ENCODE data around the gene SCUBE3.

Gene SCUBE3

DNA sequence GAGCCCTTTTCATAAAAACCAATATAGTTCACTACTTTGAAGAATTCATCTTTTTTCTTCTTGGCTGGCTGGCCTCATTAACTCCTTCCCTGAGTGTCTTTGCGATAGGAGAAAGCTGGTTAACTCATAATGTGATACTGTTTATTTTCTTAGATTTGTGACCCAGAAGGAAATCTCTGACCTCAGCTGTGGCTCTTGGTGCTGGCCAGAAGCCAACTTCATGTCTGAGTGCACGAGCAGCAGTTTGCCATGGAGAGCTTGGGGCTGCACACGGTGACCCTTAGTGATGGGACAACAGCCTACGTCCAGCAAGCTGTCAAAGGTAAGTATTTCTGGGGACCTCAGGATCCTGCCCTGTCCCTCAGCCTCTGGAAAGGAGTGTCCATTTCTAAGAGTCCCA, 67.1 kb downstream of the SCUBE3 start:
- no peak for DNase-seq (ENCODE audit: low read depth)
- H3K4me3 ChIP-seq (ENCODE audit: control insufficient read depth, low read depth, low read length): no peak overlapping the region
- TF ChIP-seq, protein P1, sequence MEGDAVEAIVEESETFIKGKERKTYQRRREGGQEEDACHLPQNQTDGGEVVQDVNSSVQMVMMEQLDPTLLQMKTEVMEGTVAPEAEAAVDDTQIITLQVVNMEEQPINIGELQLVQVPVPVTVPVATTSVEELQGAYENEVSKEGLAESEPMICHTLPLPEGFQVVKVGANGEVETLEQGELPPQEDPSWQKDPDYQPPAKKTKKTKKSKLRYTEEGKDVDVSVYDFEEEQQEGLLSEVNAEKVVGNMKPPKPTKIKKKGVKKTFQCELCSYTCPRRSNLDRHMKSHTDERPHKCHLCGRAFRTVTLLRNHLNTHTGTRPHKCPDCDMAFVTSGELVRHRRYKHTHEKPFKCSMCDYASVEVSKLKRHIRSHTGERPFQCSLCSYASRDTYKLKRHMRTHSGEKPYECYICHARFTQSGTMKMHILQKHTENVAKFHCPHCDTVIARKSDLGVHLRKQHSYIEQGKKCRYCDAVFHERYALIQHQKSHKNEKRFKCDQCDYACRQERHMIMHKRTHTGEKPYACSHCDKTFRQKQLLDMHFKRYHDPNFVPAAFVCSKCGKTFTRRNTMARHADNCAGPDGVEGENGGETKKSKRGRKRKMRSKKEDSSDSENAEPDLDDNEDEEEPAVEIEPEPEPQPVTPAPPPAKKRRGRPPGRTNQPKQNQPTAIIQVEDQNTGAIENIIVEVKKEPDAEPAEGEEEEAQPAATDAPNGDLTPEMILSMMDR (IDR thresholded peaks at IDR 0.05; ENCODE audit: control insufficient read depth, insufficient read depth, low read depth, low read length, missing control alignments): no peak

DNA sequence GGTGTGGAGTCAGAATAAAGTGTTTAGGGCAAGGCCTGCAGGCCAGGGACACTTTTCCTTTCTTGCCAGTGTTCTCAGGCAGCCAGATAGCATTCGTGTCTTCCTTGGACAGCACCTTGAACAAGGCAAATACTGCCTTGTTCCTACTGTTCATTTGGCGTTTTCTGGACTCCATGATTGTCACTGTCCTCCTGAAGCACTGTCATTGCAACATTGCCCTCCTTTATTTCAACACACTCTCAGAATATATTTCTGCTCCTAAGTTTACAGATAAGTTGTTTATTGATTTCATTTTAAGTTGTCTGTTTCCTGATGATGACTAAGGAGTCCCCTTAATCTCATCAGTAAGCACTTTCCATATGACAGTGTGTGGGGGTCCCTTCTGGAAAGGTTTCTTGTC, 68.7 kb downstream of the SCUBE3 start:
- H3K4me3 ChIP-seq (ENCODE audit: control insufficient read depth, low read depth, low read length): no peak overlapping the region
- TF ChIP-seq, protein P1 (IDR thresholded peaks at IDR 0.05; ENCODE audit: control insufficient read depth, insufficient read depth, low read depth, low read length, missing control alignments): no peak
- no peak for DNase-seq (ENCODE audit: low read depth)

DNA sequence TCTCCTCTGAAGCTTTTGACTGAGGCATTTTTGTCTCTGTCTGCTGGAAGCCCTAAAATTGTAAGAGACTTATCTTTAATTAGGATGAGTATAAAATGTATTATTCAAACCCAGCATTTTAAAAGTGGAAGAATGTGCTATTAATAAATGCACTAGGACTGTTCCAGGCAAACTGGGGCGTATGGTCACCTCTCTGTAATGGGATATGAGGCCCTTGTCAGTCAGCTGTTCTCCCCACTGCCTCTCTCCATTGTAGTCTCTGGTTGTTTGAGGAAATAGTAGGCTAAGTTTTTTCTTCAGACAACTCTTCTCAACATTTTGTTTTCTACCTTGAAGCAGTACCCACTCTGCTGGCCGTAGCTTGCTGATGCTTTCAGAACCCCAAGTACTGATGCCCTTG, 69.6 kb downstream of the SCUBE3 start:
- TF ChIP-seq, protein P1 (IDR thresholded peaks at IDR 0.05; ENCODE audit: control insufficient read depth, insufficient read depth, low read depth, low read length, missing control alignments): no peak
- no peak for DNase-seq (ENCODE audit: low read depth)
- no peak overlapping the region for H3K4me3 ChIP-seq (ENCODE audit: control insufficient read depth, low read depth, low read length)

DNA sequence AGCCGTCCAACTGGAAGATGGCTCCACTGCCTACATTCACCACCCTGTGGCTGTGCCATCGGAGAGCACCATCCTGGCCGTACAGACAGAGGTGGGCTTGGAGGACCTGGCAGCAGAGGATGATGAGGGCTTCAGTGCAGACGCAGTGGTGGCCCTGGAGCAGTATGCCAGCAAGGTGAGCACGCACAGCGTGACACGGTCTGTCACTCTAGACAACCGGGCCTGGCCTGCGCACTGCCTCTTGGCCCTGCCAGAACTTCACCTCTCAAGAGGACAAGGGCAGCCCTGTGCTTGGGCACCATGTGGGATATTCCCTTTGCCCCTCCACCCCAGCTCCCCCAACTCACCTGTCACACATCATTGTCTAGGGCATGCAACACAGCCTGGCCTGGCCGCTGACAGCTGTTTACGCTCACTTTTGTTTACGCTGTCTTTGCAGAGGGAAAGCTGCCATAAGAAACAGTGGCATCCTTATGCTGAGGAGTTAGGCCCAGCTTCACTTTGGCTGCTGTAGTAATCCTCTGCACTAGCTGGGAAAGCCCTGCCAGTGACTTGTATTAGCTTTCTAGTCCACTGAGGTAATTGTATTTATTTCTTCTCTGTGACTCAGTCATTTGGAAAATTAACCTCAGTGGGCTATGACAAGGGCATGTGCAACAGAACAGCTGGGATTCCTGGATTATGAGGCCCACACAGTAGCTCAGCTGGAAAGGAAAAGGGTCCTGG, 74.1 kb downstream of the SCUBE3 start:
- TF ChIP-seq, protein P1 (IDR thresholded peaks at IDR 0.05; ENCODE audit: control insufficient read depth, insufficient read depth, low read depth, low read length, missing control alignments): no peak
- no peak overlapping the region for H3K4me3 ChIP-seq (ENCODE audit: control insufficient read depth, low read depth, low read length)
- DNase-seq (ENCODE audit: low read depth): no peak

DNA sequence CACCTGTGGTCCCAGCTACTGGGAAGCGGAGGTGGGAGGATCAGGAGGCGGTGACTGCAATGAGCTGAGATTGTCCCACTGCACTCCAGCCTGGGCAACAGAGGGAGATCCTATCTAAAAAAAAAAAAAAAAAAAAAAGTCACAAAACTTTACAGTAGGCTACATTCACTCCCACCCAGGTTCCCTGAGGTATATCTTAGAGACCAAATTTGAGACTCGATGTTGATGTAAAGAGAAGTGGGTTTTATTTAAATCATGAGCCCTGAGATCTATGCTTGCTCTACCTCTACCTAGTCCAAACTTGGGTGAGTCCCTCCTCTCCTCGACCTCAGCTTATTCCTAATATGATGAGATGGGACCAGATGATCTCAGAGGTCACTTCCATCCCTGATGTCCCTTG, 75.1 kb downstream of the SCUBE3 start:
- TF ChIP-seq, protein P1 (IDR thresholded peaks at IDR 0.05; ENCODE audit: control insufficient read depth, insufficient read depth, low read depth, low read length, missing control alignments): no peak
- no peak overlapping the region for H3K4me3 ChIP-seq (ENCODE audit: control insufficient read depth, low read depth, low read length)
- DNase-seq (ENCODE audit: low read depth): no peak

DNA sequence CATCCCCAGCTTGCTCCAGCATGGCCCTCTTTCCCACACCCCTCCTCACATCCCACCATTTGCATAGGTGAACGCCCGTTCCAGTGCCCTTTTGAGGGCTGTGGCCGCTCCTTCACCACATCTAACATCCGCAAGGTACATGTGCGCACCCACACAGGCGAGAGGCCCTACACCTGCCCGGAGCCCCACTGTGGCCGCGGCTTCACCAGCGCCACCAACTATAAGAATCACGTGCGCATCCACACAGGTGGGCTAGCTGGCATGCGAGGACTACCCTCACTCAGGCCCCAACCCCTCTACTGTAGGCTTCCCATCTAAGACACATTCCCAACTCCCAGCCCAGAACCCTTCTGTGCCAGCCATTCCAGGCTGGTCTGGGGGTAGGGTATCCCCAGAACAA, 77.7 kb downstream of the SCUBE3 start:
- TF ChIP-seq, protein P1 (IDR thresholded peaks at IDR 0.05; ENCODE audit: control insufficient read depth, insufficient read depth, low read depth, low read length, missing control alignments): no peak
- DNase-seq (ENCODE audit: low read depth): no peak
- H3K4me3 ChIP-seq (ENCODE audit: control insufficient read depth, low read depth, low read length): no peak overlapping the region

Data from AG09309 (cell line).